SU-DHL-6 (cell line): ENCODE results near the gene SGCA.

Experiments
- H2AFZ ChIP-seq: fragments of 200-600 bp; sonication (generic); 2 replicates; pipeline ENCODE4 v1.6.1; 2014; ENCODE audit warnings: low read depth, mild to moderate bottlenecking, moderate library complexity, mixed read lengths, antibody characterized with exemption, low read length; ENCODE audit not compliant: severe bottlenecking
- H3F3A ChIP-seq: fragments of 200-600 bp; shearing (Covaris generic); 2 replicates; pipeline ENCODE4 v1.6.0; 2016; ENCODE audit warnings: antibody characterized with exemption, mild to moderate bottlenecking; ENCODE audit not compliant: insufficient read depth
- H3K27ac ChIP-seq: fragments of 200-600 bp; sonication (generic); 2 replicates; pipeline ENCODE4 v1.5.1; 2016; ENCODE audit warnings: low read depth, mild to moderate bottlenecking, low read length, moderate library complexity, mixed read lengths
- H3K27me3 ChIP-seq: fragments of 200-600 bp; sonication (generic), shearing (Covaris generic); 2 replicates; pipeline ENCODE4 v1.6.0; 2014; ENCODE audit warnings: mild to moderate bottlenecking, low read length
- H3K36me3 ChIP-seq: fragments of 200-600 bp; sonication (generic); 2 replicates; pipeline ENCODE4 v1.6.1; 2014; ENCODE audit warnings: mild to moderate bottlenecking, low read length, mixed read lengths
- H3K4me2 ChIP-seq: fragments of 300-600, 200-600 bp; shearing (Covaris generic), sonication (generic); 2 replicates; pipeline ENCODE4 v1.6.0; 2014; ENCODE audit warnings: low read length, low read depth, mild to moderate bottlenecking; ENCODE audit not compliant: poor library complexity, severe bottlenecking
- H3K4me3 ChIP-seq: fragments of 200-600 bp; sonication (generic); 2 replicates; pipeline ENCODE4 v1.5.1; 2014; ENCODE audit warnings: antibody characterized with exemption, low read length, mild to moderate bottlenecking, mixed read lengths; ENCODE audit not compliant: insufficient read depth, poor library complexity, severe bottlenecking
- H3K79me2 ChIP-seq: fragments of 200-600 bp; sonication (generic); 2 replicates; pipeline ENCODE4 v1.6.1; 2014; ENCODE audit warnings: mild to moderate bottlenecking, low read length, moderate library complexity; ENCODE audit not compliant: insufficient read depth
- H3K9ac ChIP-seq: fragments of 200-600 bp; sonication (generic); 2 replicates; pipeline ENCODE4 v1.7.0; 2014; ENCODE audit warnings: mild to moderate bottlenecking, low read length
- H3K9me2 ChIP-seq: fragments of 200-600 bp; sonication (generic); replicated peaks from 2 replicates; pipeline ENCODE4 v1.6.1; 2014; ENCODE audit warnings: low read length; ENCODE audit not compliant: insufficient read depth
- H3K9me3 ChIP-seq: fragments of 200-600 bp; sonication (generic); 2 replicates; pipeline ENCODE4 v1.6.1; 2014; ENCODE audit warnings: low read length, mixed read lengths; ENCODE audit not compliant: insufficient read depth
- H4K20me1 ChIP-seq: fragments of 200-600 bp; sonication (generic); 2 replicates; pipeline ENCODE4 v1.6.1; 2014; ENCODE audit warnings: low read depth, mild to moderate bottlenecking, antibody characterized with exemption, low read length, moderate library complexity, mixed read lengths
- EZH2phosphoT487 ChIP-seq: fragments of 200-600 bp; sonication (generic), shearing (Covaris generic); conservative IDR thresholded peaks from 2 replicates; pipeline ENCODE4 v1.6.1; 2018; ENCODE audit warnings: mild to moderate bottlenecking, antibody characterized with exemption, low read length, moderate library complexity, mixed read lengths
- TF ChIP-seq, protein P1 (sequence below): fragments of 200-600 bp; sonication (generic); IDR thresholded peaks from one replicate; pipeline ENCODE4 v1.5.1; 2017; ENCODE audit warnings: antibody characterized with exemption, mild to moderate bottlenecking, low read length, moderate library complexity; ENCODE audit not compliant: insufficient read depth, poor library complexity, severe bottlenecking

SGCA gene

DNA sequence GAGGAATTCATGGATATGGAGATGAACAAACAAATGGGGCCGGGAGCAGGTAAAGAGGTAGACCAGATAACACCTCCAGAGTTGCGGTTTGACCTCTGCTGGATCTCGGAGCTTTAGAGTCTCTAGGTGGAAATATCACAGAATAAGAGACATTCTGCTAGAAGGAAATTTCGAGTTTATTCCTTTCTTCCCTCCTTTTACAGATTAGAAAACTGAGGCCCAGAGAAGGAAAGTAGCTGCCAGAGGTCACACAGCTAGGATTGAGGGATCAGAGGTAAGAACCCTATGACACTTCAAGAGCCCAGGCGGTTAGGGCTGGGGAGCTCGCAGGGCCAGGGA, 43.3 kb downstream of the SGCA start:
- H3F3A ChIP-seq = no peaks in the 10 kb centered on the region
- no peak for TF ChIP-seq EZH2phosphoT487
- TF ChIP-seq, protein P1, sequence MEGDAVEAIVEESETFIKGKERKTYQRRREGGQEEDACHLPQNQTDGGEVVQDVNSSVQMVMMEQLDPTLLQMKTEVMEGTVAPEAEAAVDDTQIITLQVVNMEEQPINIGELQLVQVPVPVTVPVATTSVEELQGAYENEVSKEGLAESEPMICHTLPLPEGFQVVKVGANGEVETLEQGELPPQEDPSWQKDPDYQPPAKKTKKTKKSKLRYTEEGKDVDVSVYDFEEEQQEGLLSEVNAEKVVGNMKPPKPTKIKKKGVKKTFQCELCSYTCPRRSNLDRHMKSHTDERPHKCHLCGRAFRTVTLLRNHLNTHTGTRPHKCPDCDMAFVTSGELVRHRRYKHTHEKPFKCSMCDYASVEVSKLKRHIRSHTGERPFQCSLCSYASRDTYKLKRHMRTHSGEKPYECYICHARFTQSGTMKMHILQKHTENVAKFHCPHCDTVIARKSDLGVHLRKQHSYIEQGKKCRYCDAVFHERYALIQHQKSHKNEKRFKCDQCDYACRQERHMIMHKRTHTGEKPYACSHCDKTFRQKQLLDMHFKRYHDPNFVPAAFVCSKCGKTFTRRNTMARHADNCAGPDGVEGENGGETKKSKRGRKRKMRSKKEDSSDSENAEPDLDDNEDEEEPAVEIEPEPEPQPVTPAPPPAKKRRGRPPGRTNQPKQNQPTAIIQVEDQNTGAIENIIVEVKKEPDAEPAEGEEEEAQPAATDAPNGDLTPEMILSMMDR = no peak
- no peaks in the 10 kb centered on the region for H3K36me3 ChIP-seq
- H3K27me3 ChIP-seq = no peaks in the 10 kb centered on the region
- H3K79me2 ChIP-seq = no peaks in the 10 kb centered on the region
- H3K9me2 ChIP-seq = no peaks in the 10 kb centered on the region
- no peak overlapping the region for H3K9ac ChIP-seq
- no peaks in the 10 kb centered on the region for H3K9me3 ChIP-seq
- no peak overlapping the region for H2AFZ ChIP-seq
- no peak overlapping the region for H3K27ac ChIP-seq
- no peak overlapping the region for H3K4me3 ChIP-seq
- no peaks in the 10 kb centered on the region for H4K20me1 ChIP-seq
- no peak overlapping the region for H3K4me2 ChIP-seq

DNA sequence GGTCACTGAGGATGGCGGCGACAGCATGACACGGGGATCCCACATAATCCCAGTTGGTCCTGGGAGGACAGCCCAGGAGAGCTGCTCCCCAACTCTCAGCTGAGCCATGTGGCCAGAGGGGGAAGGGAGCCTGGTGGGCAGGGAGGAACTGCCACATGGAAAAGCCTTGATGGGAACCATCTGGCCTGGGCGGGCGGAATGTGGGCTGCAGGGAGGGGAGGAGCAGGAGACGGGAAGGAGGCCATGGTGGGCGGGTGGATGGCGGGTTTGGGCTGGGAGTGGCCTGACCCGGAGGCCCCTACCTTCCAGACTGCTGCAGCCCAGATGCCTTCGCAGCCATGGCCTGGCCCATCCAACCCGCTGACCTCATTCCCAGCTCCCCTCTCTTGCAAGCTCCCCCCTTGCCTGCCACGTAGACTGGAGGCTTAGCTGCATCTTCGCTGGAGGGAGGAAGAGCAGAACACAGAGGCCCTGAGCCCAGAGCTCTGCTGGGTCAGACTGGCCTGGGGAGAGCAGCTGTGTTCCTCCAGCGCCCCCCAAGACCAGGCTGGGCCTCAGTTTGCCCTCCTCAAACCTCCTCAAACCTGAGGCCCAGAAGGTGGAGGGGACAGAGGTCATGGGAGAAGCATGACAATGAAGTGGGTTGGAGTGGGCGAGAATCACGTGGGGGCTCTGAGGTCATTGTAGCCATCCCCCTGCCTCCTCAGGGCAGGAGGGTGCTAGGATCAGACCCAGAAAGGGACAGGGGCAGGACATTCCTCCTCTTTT, 43.9 kb downstream of the SGCA start:
- Histone ChIP-seq H3K9ac (no peak overlapping the region), H3K9me2 (no peaks in the 10 kb centered on the region), H3K79me2 (no peaks in the 10 kb centered on the region), H3K27me3 (no peaks in the 10 kb centered on the region), H3K4me2 (no peak overlapping the region), H3K9me3 (no peaks in the 10 kb centered on the region), H3K4me3 (no peak overlapping the region), H3F3A (no peaks in the 10 kb centered on the region), H2AFZ (no peak overlapping the region), H3K27ac (no peak overlapping the region), H4K20me1 (no peaks in the 10 kb centered on the region), H3K36me3 (no peaks in the 10 kb centered on the region)
- TF ChIP-seq, protein P1 = no peak
- no peak for TF ChIP-seq EZH2phosphoT487

GRCh38 chr17:50210240-50211225, 44.7 kb downstream of the SGCA start:
- H2AFZ ChIP-seq = no peak overlapping the region
- H4K20me1 ChIP-seq = no peaks in the 10 kb centered on the region
- TF ChIP-seq, protein P1 = no peak
- no peak for TF ChIP-seq EZH2phosphoT487
- H3K79me2 ChIP-seq = no peaks in the 10 kb centered on the region
- H3K9me3 ChIP-seq = no peaks in the 10 kb centered on the region
- no peaks in the 10 kb centered on the region for H3F3A ChIP-seq
- no peak overlapping the region for H3K9ac ChIP-seq
- H3K4me3 ChIP-seq = no peak overlapping the region
- H3K27ac ChIP-seq = no peak overlapping the region
- no peaks in the 10 kb centered on the region for H3K27me3 ChIP-seq
- no peaks in the 10 kb centered on the region for H3K9me2 ChIP-seq
- H3K36me3 ChIP-seq = no peaks in the 10 kb centered on the region
- no peak overlapping the region for H3K4me2 ChIP-seq
